H54 (cell line): ENCODE measurements around the gene DHRS9.
A peak's percentile ranks its signal among the peaks of the same experiment; 100 is the strongest.

Source experiments
- DNase-seq: peaks from one replicate; pipeline ENCODE4 v3.0.0; 2011; ENCODE audit warnings: low spot score, mixed read lengths; ENCODE audit not compliant: insufficient read length
- FAIRE-seq: peaks from 3 replicates; lab custom pipeline; 2011; peaks lifted over from hg19 to GRCh38; lab: Jason Lieb, UNC
- POLR2A ChIP-seq: IDR thresholded peaks from 2 replicates; pipeline ENCODE4 v1.6.1; 2011; ENCODE audit warnings: low read depth, mild to moderate bottlenecking, low read length

The DHRS9 gene

DNA sequence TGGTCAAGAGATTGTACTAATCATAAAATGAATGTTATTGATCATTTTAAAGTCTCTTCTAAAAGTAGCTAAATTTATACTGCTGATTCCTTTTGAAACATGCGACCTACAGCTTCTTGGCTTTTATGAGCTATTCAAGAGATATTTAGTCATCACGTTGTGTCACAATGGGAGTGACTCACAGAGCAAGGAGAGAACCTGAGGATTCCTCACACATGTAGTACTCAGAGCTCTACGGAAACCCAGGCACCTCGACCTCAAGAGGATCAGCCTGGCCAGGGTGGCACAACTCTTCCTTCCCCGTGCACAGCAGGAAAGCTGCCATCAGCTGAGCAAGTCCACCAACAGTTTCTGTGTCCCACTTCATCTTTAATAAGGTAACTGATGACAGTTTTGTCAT lies at the start of gene DHRS9:
Gene DHRS9, plus strand, starts transcription at position 223 of the 400 bp plus-strand sequence. CDS start 12,019 bp downstream, outside the sequence.
- DNase-seq (peak; percentile 44), FAIRE-seq (peak; percentile 96)
- no peak for TF ChIP-seq POLR2A

DNA sequence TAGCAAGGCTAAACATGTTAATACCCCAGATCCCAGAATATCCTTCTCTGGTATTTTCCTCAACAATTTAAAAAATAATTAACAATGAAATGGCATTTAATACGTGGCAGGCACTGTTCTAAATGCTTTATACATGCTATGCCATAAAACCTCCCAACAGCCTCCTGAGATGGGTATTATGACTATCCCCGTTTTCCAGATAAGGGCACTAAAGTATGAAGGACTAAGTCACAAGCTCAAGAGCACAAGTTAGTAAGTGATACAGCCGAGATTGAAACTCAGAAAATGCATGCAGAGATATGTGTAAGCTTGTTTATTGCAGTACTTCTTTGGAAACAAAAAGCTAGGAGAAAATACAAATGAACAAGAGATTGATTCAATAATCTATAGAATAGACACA lies 46.2 kb upstream of the DHRS9 start:
- DNase-seq: no peak
- TF ChIP-seq POLR2A: no peak
- no peak for FAIRE-seq

DNA sequence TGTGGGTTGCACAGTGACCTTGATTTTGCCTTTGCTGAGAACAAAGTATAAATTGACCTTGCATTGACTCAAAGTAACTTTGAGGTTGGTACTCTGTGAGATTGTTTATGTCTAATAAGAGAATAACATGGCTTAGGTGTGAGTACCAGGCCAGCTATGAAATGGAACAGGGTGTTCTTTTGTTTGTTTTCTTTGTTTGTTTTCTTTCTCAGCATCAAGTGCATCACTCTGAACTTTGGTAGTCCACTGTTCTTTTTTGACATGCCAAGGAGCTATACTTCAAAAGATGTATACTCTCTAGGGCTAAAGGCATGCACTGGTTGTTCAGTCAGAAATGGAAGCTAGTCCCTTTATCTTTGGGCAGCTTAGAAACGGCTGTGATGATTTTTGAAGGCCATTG lies 43.3 kb upstream of the DHRS9 start:
- FAIRE-seq: no peak

DNA sequence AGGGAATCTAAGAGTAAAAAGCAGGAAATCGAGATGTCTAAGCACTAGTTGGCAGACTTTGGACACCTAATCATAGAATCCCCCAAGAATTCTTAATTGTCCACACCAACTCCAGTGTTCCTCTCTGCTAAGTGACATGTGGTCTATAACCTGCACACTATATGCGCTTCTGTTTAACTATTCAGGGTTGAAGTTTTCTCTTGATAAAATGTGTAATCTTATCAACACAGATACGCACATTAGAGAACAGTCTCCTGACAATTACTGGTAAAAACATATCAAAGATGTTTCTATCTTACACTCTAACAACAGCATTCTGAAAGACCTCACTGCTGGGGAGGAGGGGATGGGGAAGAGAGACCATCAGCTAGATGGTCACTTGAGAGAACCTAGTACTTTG lies 42.1 kb upstream of the DHRS9 start:
- no peak for DNase-seq
- no peak for FAIRE-seq
- TF ChIP-seq POLR2A: no peak

More for the DNA sequence above, 43.3 kb upstream of the DHRS9 start:
- no peak for TF ChIP-seq POLR2A
- DNase-seq: no peak

DNA sequence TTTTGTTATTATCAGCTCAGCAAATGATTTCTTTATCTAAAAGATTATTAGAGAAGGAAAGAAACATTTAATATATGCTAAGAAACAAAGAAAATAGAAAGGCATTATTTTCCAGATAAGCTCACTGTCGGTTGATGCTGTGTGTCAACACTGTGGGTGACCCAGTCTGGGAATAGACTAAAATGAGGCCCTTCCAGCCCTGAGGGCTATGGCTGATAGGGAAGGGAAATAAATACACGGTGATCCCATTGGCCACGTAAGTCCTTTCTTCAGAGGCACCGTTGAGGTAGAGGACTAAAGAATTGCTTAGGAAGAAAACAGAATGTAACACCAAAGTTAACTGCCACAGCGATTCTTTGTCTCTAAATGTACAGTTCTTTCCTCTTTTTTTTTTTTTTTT lies 40.0 kb upstream of the DHRS9 start:
- no peak for TF ChIP-seq POLR2A
- no peak for DNase-seq
- no peak for FAIRE-seq

DNA sequence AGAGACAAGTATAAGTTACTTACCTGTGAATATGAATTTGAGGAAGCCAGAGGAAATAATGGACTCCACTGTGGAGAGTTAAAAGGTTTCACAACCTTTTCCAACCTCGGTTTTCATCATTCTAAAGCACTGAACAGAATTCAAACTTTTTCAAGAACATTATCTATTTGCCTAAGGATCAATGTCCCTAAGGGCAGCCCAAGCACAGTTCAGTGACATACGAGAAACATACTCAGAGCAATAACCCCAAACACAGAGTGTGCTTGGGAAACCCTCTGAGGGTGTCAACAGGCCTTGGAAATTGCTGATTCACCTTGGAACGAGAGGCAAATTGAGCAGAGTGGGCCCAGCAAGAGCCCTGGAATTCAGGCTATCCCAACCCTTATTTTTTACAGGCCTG lies 38.2 kb upstream of the DHRS9 start, which contains the start of gene ABCB11:
Gene ABCB11, minus strand, starts transcription at position 123 of the 400 bp plus-strand sequence. CDS start 13,199 bp downstream, outside the sequence.
- TF ChIP-seq POLR2A: no peak
- FAIRE-seq: no peak

DNA sequence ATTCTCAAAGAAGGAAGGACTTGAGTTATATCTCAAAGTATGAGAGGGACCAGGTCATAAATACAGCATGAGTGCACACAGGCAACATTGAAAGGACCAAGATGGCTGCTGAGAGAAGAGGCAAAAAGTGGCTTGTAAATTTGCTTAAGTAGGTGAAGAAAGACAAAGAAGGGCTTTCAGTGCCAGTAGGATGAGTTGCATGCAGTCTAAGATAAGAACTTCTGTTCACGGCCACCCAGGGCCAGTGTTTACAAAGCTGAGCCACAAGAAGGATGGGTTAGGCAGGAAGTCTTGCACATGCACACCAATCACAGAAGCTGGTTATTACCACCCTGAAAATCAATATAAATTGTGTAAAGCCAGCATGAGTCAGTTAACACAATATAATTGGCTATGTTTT lies 35.1 kb upstream of the DHRS9 start:
- no peak for DNase-seq
- FAIRE-seq: no peak
- TF ChIP-seq POLR2A: no peak

More for the DNA sequence above, 38.2 kb upstream of the DHRS9 start, which contains the start of gene ABCB11:
- no peak for DNase-seq

DNA sequence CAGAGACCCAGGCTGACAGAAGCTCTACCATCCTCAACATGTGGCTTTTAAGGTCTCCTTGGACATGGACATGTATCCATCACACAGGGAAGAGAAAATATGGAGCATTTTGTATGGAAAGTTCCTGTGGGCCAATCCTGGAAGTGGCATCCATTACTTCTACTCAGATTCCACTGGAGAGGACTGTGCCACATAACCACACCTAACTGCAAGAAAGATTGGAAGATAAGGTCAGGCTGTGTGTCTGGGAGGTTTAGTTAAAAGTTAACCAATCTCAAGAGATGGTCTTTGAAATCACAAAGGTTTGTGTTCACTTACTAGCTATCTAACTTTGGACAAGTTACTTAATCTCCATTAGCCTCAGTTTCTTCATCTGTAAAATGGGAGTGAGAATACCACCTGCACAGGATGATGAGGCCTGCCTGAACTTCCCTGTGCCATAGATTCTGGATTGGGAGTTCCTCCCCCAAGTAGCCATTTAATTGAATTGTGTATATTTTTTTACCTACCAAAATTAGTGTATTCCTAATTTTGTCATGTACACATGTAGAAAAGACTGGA lies 34.3 kb upstream of the DHRS9 start:
- no peak for TF ChIP-seq POLR2A
- no peak for DNase-seq
- FAIRE-seq: no peak

DNA sequence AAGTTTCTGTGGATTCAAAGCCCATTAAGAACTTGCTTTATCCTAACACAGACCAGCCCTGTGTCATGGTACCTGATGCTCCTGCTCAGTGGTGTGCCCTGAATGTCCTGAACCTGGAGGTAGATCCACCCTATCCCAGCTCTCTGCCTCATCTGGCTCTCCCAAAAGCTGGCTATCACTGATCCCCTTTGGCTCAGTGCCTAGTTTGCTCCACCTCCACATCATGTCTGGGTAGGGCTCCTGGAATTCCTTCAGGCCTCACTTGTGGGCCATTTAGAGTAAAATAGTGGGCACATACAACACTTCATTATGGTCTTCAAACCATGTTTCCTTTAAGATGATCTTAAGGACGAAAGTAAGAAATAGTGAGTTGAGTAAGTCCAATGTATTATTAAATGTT lies 33.5 kb upstream of the DHRS9 start:
- FAIRE-seq (no peak), DNase-seq (no peak)
- no peak for TF ChIP-seq POLR2A

DNA sequence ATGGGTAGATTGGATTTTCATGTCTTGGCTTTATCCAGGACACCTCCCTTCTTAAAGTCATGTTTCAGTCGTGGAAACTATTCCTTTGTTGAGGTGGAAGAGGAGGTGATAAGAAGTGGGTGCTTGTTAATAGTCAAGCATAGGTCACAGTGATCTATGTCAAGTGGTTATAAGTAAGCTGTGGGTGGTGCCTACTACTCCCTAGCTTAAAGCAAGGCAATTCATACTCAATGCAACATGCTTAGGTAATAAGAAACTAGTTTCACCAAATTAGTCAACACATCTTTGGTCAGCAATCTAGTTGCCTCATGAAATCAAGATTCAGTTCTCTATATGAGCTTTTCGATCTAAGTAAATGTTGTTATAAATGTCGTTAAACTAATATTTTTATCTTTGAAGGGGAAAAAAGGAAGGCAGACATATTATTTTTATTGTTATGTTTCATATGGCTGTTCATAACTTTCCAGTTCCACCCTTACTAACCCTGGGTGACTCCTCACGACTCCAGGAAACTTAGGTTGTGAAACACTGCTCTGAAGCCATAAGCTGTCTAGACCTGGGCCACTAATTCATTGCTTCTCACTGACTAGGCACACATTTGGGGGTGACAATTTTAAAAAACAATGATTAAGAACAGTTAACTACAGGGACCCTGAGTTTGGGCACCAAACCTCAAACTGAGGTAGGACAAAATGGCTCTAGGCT lies 32.5 kb upstream of the DHRS9 start:
- FAIRE-seq (no peak), DNase-seq (no peak)
- no peak for TF ChIP-seq POLR2A

DNA sequence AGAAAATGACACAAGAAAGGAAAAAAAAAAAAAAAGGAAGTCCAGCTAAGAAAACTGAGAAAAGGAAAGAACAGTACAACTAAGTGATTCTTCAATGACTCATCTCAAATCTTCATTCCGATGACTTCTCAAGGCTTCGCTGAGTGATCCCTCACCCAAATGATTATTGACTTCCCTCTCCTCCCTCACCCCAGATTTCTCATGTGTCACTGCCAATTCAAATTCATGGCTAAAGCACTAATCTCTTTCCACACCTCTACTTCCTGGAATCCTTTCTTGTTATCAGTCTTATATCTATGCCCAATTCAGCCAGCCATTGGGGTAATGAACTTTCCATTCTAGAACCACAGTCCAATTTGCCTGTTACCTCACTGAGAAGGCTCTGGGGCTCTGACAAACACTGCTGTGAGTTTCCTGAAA lies 31.0 kb upstream of the DHRS9 start:
- no peak for TF ChIP-seq POLR2A
- no peak for FAIRE-seq

DNA sequence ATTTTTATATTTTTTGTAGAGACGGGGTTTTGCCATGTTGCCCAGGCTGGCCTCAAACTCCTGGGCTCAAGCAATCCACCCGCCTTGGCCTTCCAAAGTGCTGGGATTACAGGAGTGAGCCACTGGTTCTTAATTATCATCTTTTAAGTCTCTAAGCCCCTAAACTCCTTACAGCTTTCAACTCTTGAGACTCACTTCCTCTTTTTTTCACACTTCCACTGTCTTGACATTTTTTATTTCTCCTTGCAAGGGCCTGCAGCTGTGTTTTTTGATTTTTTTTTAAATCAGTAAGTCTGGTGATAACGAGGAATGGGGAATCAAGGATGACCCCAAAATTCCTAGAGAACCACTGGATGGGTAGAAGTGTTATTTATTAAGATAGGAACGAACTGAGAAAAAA lies 29.7 kb upstream of the DHRS9 start:
- DNase-seq: no peak
- no peak for TF ChIP-seq POLR2A
- FAIRE-seq: no peak

More for the DNA sequence above, 31.0 kb upstream of the DHRS9 start:
- peak; percentile 2 for DNase-seq

DNA sequence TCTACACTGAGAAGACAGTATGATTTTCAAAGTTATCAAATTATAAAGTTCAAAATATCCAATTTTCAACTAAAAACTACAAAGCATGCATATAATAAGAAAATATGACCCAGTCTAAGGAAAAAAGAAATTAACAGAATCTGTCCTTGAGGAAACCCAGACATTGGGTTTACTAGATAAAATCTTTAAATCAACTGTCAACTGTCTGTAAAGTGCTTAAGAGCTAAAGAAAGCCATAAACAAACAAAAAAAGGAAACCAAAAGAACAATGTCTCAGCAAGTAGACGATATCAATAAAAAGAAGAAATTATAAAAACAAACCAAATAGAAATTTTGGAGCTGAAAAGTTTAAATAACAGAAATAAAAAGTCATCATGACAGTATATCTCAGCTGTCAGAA lies 27.8 kb upstream of the DHRS9 start:
- DNase-seq (no peak), FAIRE-seq (no peak)
- TF ChIP-seq POLR2A: no peak

DNA sequence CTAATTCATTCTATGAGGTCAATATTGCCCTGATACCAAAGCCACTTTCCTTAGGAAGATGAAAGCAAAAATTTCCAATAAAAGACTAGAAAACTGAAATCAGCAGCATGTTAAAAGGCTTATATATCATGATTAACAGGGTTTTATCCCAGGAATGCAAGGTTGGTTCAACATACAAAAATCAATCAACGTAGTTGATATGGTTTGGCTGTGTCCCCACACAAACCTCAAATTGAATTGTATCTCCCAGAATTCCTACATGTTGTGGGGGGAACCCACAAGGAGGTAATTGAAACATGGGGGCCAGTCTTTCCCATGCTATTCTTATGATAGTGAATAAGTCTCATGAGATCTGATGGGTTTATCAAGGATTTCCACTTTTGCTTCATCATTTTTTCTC lies 26.5 kb upstream of the DHRS9 start:
- FAIRE-seq (no peak), DNase-seq (no peak)
- TF ChIP-seq POLR2A: no peak
